MM.1S (cell line): ENCODE data around the gene GAB1.

ENCODE experiments used
- DNase-seq: peaks from one replicate; pipeline ENCODE4 v3.0.0-alpha.2; 2015
- H2AFZ ChIP-seq: fragments of 300-600 bp; sonication (generic); 2 replicates; pipeline ENCODE4 v1.6.0; 2016; ENCODE audit warnings: antibody characterized with exemption, low read length
- H3F3A ChIP-seq: fragments of 300-600 bp; sonication (generic); 2 replicates; pipeline ENCODE4 v1.6.1; 2016; ENCODE audit warnings: mild to moderate bottlenecking, antibody characterized with exemption, low read length, moderate library complexity, mixed read lengths; ENCODE audit not compliant: insufficient read depth
- H3K27ac ChIP-seq: fragments of 300-600 bp; sonication (generic); 2 replicates; pipeline ENCODE4 v1.5.1; 2016; ENCODE audit warnings: mild to moderate bottlenecking, low read length
- H3K27me3 ChIP-seq: fragments of 300-600 bp; sonication (generic); replicated peaks from 2 replicates; pipeline ENCODE4 v1.6.0; 2016; ENCODE audit warnings: low read length; ENCODE audit not compliant: insufficient read depth
- H3K36me3 ChIP-seq: fragments of 300-600 bp; sonication (generic); replicated peaks from 2 replicates; pipeline ENCODE4 v1.6.1; 2016; ENCODE audit warnings: mild to moderate bottlenecking, low read length, mixed read lengths; ENCODE audit not compliant: insufficient read depth
- H3K4me1 ChIP-seq: fragments of 300-600 bp; sonication (generic); 2 replicates; pipeline ENCODE4 v1.6.1; 2016; ENCODE audit warnings: low read length, mixed read lengths
- H3K4me2 ChIP-seq: fragments of 300-600 bp; sonication (generic); 2 replicates; pipeline ENCODE4 v1.6.0; 2016; ENCODE audit warnings: low read depth, low read length
- H3K4me3 ChIP-seq: fragments of 300-600 bp; sonication (generic); 2 replicates; pipeline ENCODE4 v1.5.1; 2016; ENCODE audit warnings: low read length, mixed read lengths
- H3K79me2 ChIP-seq: fragments of 300-600 bp; sonication (generic); 2 replicates; pipeline ENCODE4 v1.6.1; 2016; ENCODE audit warnings: mixed run types, low read length, mixed read lengths
- H3K9ac ChIP-seq: fragments of 300-600 bp; sonication (generic); 2 replicates; pipeline ENCODE4 v1.6.1; 2016; ENCODE audit warnings: low read length, mixed read lengths
- H3K9me2 ChIP-seq: fragments of 300-600 bp; sonication (generic); replicated peaks from 2 replicates; pipeline ENCODE4 v1.6.1; 2016; ENCODE audit warnings: mild to moderate bottlenecking, low read length, mixed read lengths; ENCODE audit not compliant: insufficient read depth
- H3K9me3 ChIP-seq: fragments of 300-600 bp; sonication (generic); replicated peaks from 2 replicates; pipeline ENCODE4 v1.6.1; 2016; ENCODE audit warnings: mild to moderate bottlenecking, low read length, mixed read lengths; ENCODE audit not compliant: insufficient read depth
- H4K20me1 ChIP-seq: fragments of 300-600 bp; sonication (generic); 2 replicates; pipeline ENCODE4 v1.6.1; 2016; ENCODE audit warnings: mild to moderate bottlenecking, low read length, moderate library complexity, mixed read lengths; ENCODE audit not compliant: insufficient read depth
- CTCF ChIP-seq: fragments of 300-600 bp; sonication (generic); IDR thresholded peaks from 2 replicates; pipeline ENCODE4 v1.5.1; 2016; ENCODE audit warnings: antibody characterized with exemption, low read length, mixed read lengths
- EZH2 ChIP-seq: fragments of 300-600 bp; sonication (generic); optimal IDR thresholded peaks from 2 replicates; pipeline ENCODE3; 2017; ENCODE audit warnings: low read depth, mild to moderate bottlenecking, antibody characterized with exemption, low read length, mixed read lengths
- EZH2phosphoT487 ChIP-seq: fragments of 300-600 bp; sonication (generic); IDR thresholded peaks from 2 replicates; pipeline ENCODE4 v1.6.1; 2018; ENCODE audit warnings: antibody characterized with exemption, low read length

The GAB1 gene

GRCh38 chr4:143363332-143363731 lies 26.7 kb downstream of the GAB1 start:
- Histone ChIP-seq H3K9ac (no peak overlapping the region), H3K27me3 (no peaks in the 10 kb centered on the region), H2AFZ (no peak overlapping the region), H3F3A (peaks cover 21% of the 10 kb centered on the region), H3K4me1 (peaks cover 40% of the 10 kb centered on the region), H3K4me2 (no peak overlapping the region), H3K27ac (no peak overlapping the region), H3K9me2 (no peaks in the 10 kb centered on the region), H3K79me2 (peaks cover 97% of the 10 kb centered on the region), H3K4me3 (no peak overlapping the region), H4K20me1 (0 out of 2 replicates have a peak, but pooled peaks cover 11% of the 10 kb centered on the region), H3K36me3 (no peaks in the 10 kb centered on the region), H3K9me3 (no peaks in the 10 kb centered on the region)
- no peak for TF ChIP-seq CTCF
- TF ChIP-seq EZH2: no peak
- no peak for TF ChIP-seq EZH2phosphoT487
- no peak for DNase-seq

- DNase-seq: no peak
- H3K79me2 ChIP-seq: peaks cover 99% of the 10 kb centered on the region
- H2AFZ ChIP-seq: no peak overlapping the region
- no peak overlapping the region for H3K4me3 ChIP-seq
- no peak overlapping the region for H3K9ac ChIP-seq
- no peaks in the 10 kb centered on the region for H3K9me3 ChIP-seq
- no peak overlapping the region for H3K4me2 ChIP-seq
- H3K27me3 ChIP-seq: no peaks in the 10 kb centered on the region
- no peak overlapping the region for H3K27ac ChIP-seq
- no peaks in the 10 kb centered on the region for H3K9me2 ChIP-seq
- H3K36me3 ChIP-seq: no peaks in the 10 kb centered on the region
- 0 out of 2 replicates have a peak, but pooled peaks cover 11% of the 10 kb centered on the region for H4K20me1 ChIP-seq
- peaks cover 36% of the 10 kb centered on the region for H3K4me1 ChIP-seq
- H3F3A ChIP-seq: peaks cover 15% of the 10 kb centered on the region
- TF ChIP-seq EZH2phosphoT487: no peak
- TF ChIP-seq CTCF: no peak
- no peak for TF ChIP-seq EZH2
These were observed 27.4 kb downstream of the GAB1 start for GRCh38 chr4:143364063-143364462.

- TF ChIP-seq CTCF (no peak), EZH2 (no peak), EZH2phosphoT487 (no peak)
- Histone ChIP-seq H3K27me3 (no peaks in the 10 kb centered on the region), H3K4me1 (peaks cover 18% of the 10 kb centered on the region), H3K9me3 (no peaks in the 10 kb centered on the region), H2AFZ (no peak overlapping the region), H3K4me3 (no peak overlapping the region), H3F3A (no peaks in the 10 kb centered on the region; the same call in 1 of the 2 replicates), H3K27ac (no peak overlapping the region), H3K9me2 (no peaks in the 10 kb centered on the region), H3K36me3 (peaks cover 5% of the 10 kb centered on the region; the same call in 1 of the 2 replicates), H4K20me1 (peaks cover 21% of the 10 kb centered on the region; the same call in 1 of the 2 replicates), H3K9ac (no peak overlapping the region), H3K4me2 (no peak overlapping the region), H3K79me2 (peaks cover 93% of the 10 kb centered on the region)
- no peak for DNase-seq
These were observed 31.2 kb downstream of the GAB1 start for GRCh38 chr4:143367863-143368262.
